Testis (tissue), 3 donors: ENCODE measurements around the gene SARS2. TPM values are rescaled to one million over a fixed set of nuclear protein-coding genes. Genes with fewer than 3 reads are reported as not detected.

Experiments used
- DNase-seq: peaks from one replicate; pipeline ENCODE4 v3.0.0-alpha.2; 2019
- H3K27ac ChIP-seq, 2 donors: fragments of 200-600 bp; sonication (generic); one replicate each; pipeline ENCODE4 v1.5.1; 2019
- H3K27me3 ChIP-seq: fragments of 200-600 bp; sonication (generic); one replicate; pipeline ENCODE4 v1.5.1; 2019
- H3K36me3 ChIP-seq: fragments of 200-600 bp; sonication (generic); one replicate; pipeline ENCODE4 v1.5.1; 2017; ENCODE audit warnings: low read depth; ENCODE audit errors: missing control alignments
- H3K4me1 ChIP-seq: fragments of 200-600 bp; sonication (generic); one replicate; pipeline ENCODE4 v1.5.1; 2019
- H3K4me3 ChIP-seq, 2 donors: fragments of 200-600 bp; sonication (generic); one replicate each; pipeline ENCODE4 v1.5.1; 2017 to 2019
- H3K9me3 ChIP-seq: fragments of 200-600 bp; sonication (generic); one replicate; pipeline ENCODE4 v1.5.1; 2017
- CTCF ChIP-seq, 3 experiments: fragments of 450-650 bp in 2 of 3; fragments of 200-600 bp in 1 of 3; sonication (generic) in 1 of 3; IDR thresholded peaks; one replicate each; pipeline ENCODE4 v1.5.1; 2016 to 2019; ENCODE audit warnings: antibody characterized with exemption in 3 of 3, mild to moderate bottlenecking in 2 of 3, moderate library complexity in 1 of 3
- POLR2A ChIP-seq: fragments of 450-650 bp; IDR thresholded peaks from one replicate; pipeline ENCODE4 v1.6.1; 2017; ENCODE audit warnings: antibody characterized with exemption, mild to moderate bottlenecking, moderate library complexity
- WGBS, 2 donors: methylation state at CpG; one replicate each; pipeline ENCODE4 v1.1.5; 2018; 5-methylcytosine and 5-hydroxymethylcytosine counted together
- intact Hi-C: fragments of 100-400 bp; cut with DNase I; formaldehyde crosslinking; loops from one replicate; pipeline ENCODE4 v1.15.1; 2023; ENCODE audit warnings: low total_unique reads
- polyA plus RNA-seq: library from polyadenylated mRNA; stranded (reverse); fragments of 350-450 nt; fragmentation: Illumina TruSeq; extraction: RNeasy Lipid Tissue Mini Kit (QIAGEN cat#74804); gene quantifications from one replicate; pipeline ENCODE4 v1.2.3, GENCODE V29; 2014; ENCODE audit warnings: low read depth, low replicate concordance; ENCODE audit not compliant: insufficient read depth
- total RNA-seq, 2 donors: library from RNA; depleted of rRNA; stranded (reverse); fragments of >200 nt; gene quantifications; one replicate each; pipeline ENCODE4 v1.2.3, GENCODE V29; 2016

Gene SARS2
- total and polyA plus RNA-seq, 3 donors from 2014 or later: 33.5 to 68.0 (median 55.3) TPM

GRCh38 chr19:38919837-38920601, 10.5 kb downstream of the SARS2 start:
- H3K27me3 ChIP-seq: no peaks in the 10 kb centered on the region
- WGBS, 2 donors: 71 to 73% methylated on average over 21 of the region's 21 CpGs
- no peaks in the 10 kb centered on the region for H3K4me1 ChIP-seq
- H3K36me3 ChIP-seq: no peaks in the 10 kb centered on the region
- intact Hi-C loops: loop anchor here (10.0 kb wide), 1 partner anchor 375 kb away; no protein-coding TSS in a partner anchor
- TF ChIP-seq POLR2A (no peak), CTCF (IDR thresholded peaks at IDR 0.05) (no peak)
- no peaks in the 10 kb centered on the region for H3K9me3 ChIP-seq
- no peak overlapping the region for H3K27ac ChIP-seq
- H3K4me3 ChIP-seq: no peak overlapping the region
- no peak for DNase-seq

- intact Hi-C loops: no loop called here
- Histone ChIP-seq H3K27me3 (no peaks in the 10 kb centered on the region), H3K4me1 (no peaks in the 10 kb centered on the region), H3K27ac (no peak overlapping the region), H3K36me3 (no peaks in the 10 kb centered on the region), H3K9me3 (no peaks in the 10 kb centered on the region), H3K4me3 (no peak overlapping the region)
- TF ChIP-seq POLR2A (no peak), CTCF (IDR thresholded peaks at IDR 0.05) (no peak)
- no peak for DNase-seq
- WGBS, 2 donors: 78 to 88% methylated on average over 8 to 10 of the region's 10 CpGs
These were observed 12.0 kb downstream of the SARS2 start for GRCh38 chr19:38918526-38918925.

- intact Hi-C loops: no loop called here
- DNase-seq: peak; percentile 71
- 58 to 72% methylated on average over 11 to 13 of the region's 13 CpGs for WGBS, 2 donors
- Histone ChIP-seq H3K4me1 (no peaks in the 10 kb centered on the region), H3K36me3 (no peaks in the 10 kb centered on the region), H3K27me3 (no peaks in the 10 kb centered on the region), H3K9me3 (no peaks in the 10 kb centered on the region), H3K4me3 (no peak overlapping the region), H3K27ac (no peak overlapping the region)
- no peak for TF ChIP-seq CTCF (IDR thresholded peaks at IDR 0.05)
- no peak for TF ChIP-seq POLR2A
These were observed 12.6 kb downstream of the SARS2 start for GRCh38 chr19:38917921-38918491.

GRCh38 chr19:38917516-38917915, 13.0 kb downstream of the SARS2 start:
- WGBS, 2 donors: 76 to 86% methylated on average over 7 to 9 of the region's 9 CpGs
- Histone ChIP-seq H3K9me3 (no peaks in the 10 kb centered on the region), H3K27me3 (no peaks in the 10 kb centered on the region), H3K36me3 (no peaks in the 10 kb centered on the region), H3K27ac (no peak overlapping the region), H3K4me1 (no peaks in the 10 kb centered on the region), H3K4me3 (no peak overlapping the region)
- DNase-seq: no peak
- intact Hi-C loops: no loop called here
- TF ChIP-seq POLR2A: no peak
- TF ChIP-seq CTCF (IDR thresholded peaks at IDR 0.05): no peak
